Stimulated activated CD4-positive, alpha-beta T cell treated with anti-CD3 and anti-CD28 coated beads, Interleukin-1b, Interleukin-23, amount 100 ng/mL, for 24 hours (primary cell): Measurements from ENCODE around the gene KLF15.

ENCODE experiments used
- DNase-seq, 4 experiments: peaks; one replicate each; pipeline ENCODE4 v3.0.0-alpha.2; 2020; ENCODE audit warnings: low read depth in 4 of 4, low spot score in 1 of 4

Gene KLF15

GRCh38 chr3:126322181-126322967 lies 34.8 kb downstream of the KLF15 start:
- no peak for DNase-seq

- DNase-seq, result no peak
These were observed 35.7 kb downstream of the KLF15 start for GRCh38 chr3:126321490-126321889.

- no peak for DNase-seq
These were observed 36.5 kb downstream of the KLF15 start for GRCh38 chr3:126320517-126321293.

- DNase-seq, result no peak
These were observed 37.4 kb downstream of the KLF15 start for GRCh38 chr3:126319701-126320295.

- DNase-seq, result no peak
These were observed 39.9 kb downstream of the KLF15 start for GRCh38 chr3:126317029-126317996.

- DNase-seq, result no peak
These were observed 40.7 kb downstream of the KLF15 start for GRCh38 chr3:126316501-126316939.

- DNase-seq, result no peak
These were observed 41.2 kb downstream of the KLF15 start for GRCh38 chr3:126316031-126316461.

- no peak for DNase-seq
These were observed 42.2 kb downstream of the KLF15 start for GRCh38 chr3:126314790-126315658.

- no peak for DNase-seq
These were observed 42.9 kb downstream of the KLF15 start for GRCh38 chr3:126314305-126314789.

GRCh38 chr3:126313580-126314304 lies 43.5 kb downstream of the KLF15 start:
- DNase-seq, result no peak

GRCh38 chr3:126313166-126313565 lies 44.0 kb downstream of the KLF15 start:
- no peak for DNase-seq

- DNase-seq, result no peak
These were observed 44.9 kb downstream of the KLF15 start for GRCh38 chr3:126312341-126312740.

- DNase-seq, result no peak
These were observed 45.8 kb downstream of the KLF15 start for GRCh38 chr3:126311338-126311978.

- no peak for DNase-seq
These were observed 46.4 kb downstream of the KLF15 start for GRCh38 chr3:126310816-126311215.

- DNase-seq, result no peak
These were observed 47.1 kb downstream of the KLF15 start for GRCh38 chr3:126309861-126310655.

GRCh38 chr3:126309165-126309564 lies 48.0 kb downstream of the KLF15 start:
- DNase-seq, result no peak

- DNase-seq, result no peak
These were observed 48.6 kb downstream of the KLF15 start for GRCh38 chr3:126308394-126309125.
